Cardiac muscle cell (in vitro differentiated cells and primary cell): Measurements from ENCODE around the gene TACR1. TPM values are rescaled to one million over a fixed set of nuclear protein-coding genes. Genes with fewer than 3 reads are reported as not detected.

Experiments used
- DNase-seq, 2 donors: peaks; one replicate each; pipeline versions ENCODE4 v3.0.0 to v3.0.0-alpha.2; 2010 to 2017; ENCODE audit warnings: low read depth in 1 of 2, low spot score in 1 of 2
- H3K27ac ChIP-seq: fragments of 200-600 bp; sonication (generic); 2 replicates; pipeline ENCODE4 v1.5.1; 2016
- H3K27me3 ChIP-seq: fragments of 200-600 bp; sonication (generic); 2 replicates; pipeline ENCODE4 v1.6.0; 2016; ENCODE audit warnings: control low read depth
- H3K36me3 ChIP-seq: fragments of 200-600 bp; sonication (generic); 2 replicates; pipeline ENCODE4 v1.5.1; 2016; ENCODE audit warnings: control low read depth
- H3K4me1 ChIP-seq: fragments of 200-600 bp; sonication (generic); 2 replicates; pipeline ENCODE4 v1.8.1; 2017; ENCODE audit warnings: low read depth, mild to moderate bottlenecking, mixed run types
- H3K4me3 ChIP-seq: fragments of 200-600 bp; sonication (generic); 2 replicates; pipeline ENCODE4 v1.5.1; 2016; ENCODE audit warnings: mild to moderate bottlenecking
- H3K9me3 ChIP-seq: fragments of 200-600 bp; sonication (generic); 2 replicates; pipeline ENCODE4 v1.5.1; 2017; ENCODE audit warnings: low read depth, mild to moderate bottlenecking, control low read depth
- CTCF ChIP-seq: IDR thresholded peaks from 2 replicates; pipeline ENCODE4 v1.5.1; 2012; ENCODE audit warnings: low read depth, mild to moderate bottlenecking, low read length
- polyA plus RNA-seq: library from polyadenylated mRNA; unstranded; fragments of >200 nt; fragmentation: Nextera tagmentation; extraction: Ambion mirVana; gene quantifications from 2 replicates; pipeline ENCODE4 v1.2.1, GENCODE V29; 2016
- total RNA-seq: library from RNA; depleted of rRNA; stranded (reverse); fragments of >200 nt; gene quantifications from 2 replicates; pipeline ENCODE4 v1.2.3, GENCODE V29; 2016

Gene TACR1
- total and polyA plus RNA-seq, 2 experiments from 2014 or later, result not detected

GRCh38 chr2:75042823-75043222, 156.5 kb downstream of the TACR1 start:
- Histone ChIP-seq H3K4me1 (no peaks in the 10 kb centered on the region), H3K36me3 (no peaks in the 10 kb centered on the region), H3K27me3 (no peaks in the 10 kb centered on the region), H3K27ac (no peak overlapping the region), H3K9me3 (no peaks in the 10 kb centered on the region), H3K4me3 (no peak overlapping the region)
- DNase-seq, result no peak
- no peak for TF ChIP-seq CTCF

- no peaks in the 10 kb centered on the region for H3K36me3 ChIP-seq
These were observed 157.4 kb downstream of the TACR1 start for GRCh38 chr2:75041731-75042600.

GRCh38 chr2:75041226-75041625, 158.1 kb downstream of the TACR1 start:
- Histone ChIP-seq H3K4me1 (no peaks in the 10 kb centered on the region), H3K36me3 (no peaks in the 10 kb centered on the region), H3K9me3 (no peaks in the 10 kb centered on the region), H3K4me3 (no peak overlapping the region), H3K27ac (no peak overlapping the region), H3K27me3 (no peaks in the 10 kb centered on the region)
- no peak for TF ChIP-seq CTCF
- DNase-seq, result peak in 1 of 2 donors; percentile 72

More at GRCh38 chr2:75041731-75042600, 157.4 kb downstream of the TACR1 start:
- no peak for TF ChIP-seq CTCF
- Histone ChIP-seq H3K4me1 (no peaks in the 10 kb centered on the region), H3K27ac (no peak overlapping the region), H3K4me3 (no peak overlapping the region), H3K9me3 (no peaks in the 10 kb centered on the region), H3K27me3 (no peaks in the 10 kb centered on the region)
- no peak for DNase-seq

GRCh38 chr2:75035444-75036353, 163.6 kb downstream of the TACR1 start:
- Histone ChIP-seq H3K9me3 (no peaks in the 10 kb centered on the region), H3K36me3 (no peaks in the 10 kb centered on the region), H3K4me1 (no peaks in the 10 kb centered on the region), H3K27me3 (no peaks in the 10 kb centered on the region), H3K27ac (no peak overlapping the region), H3K4me3 (no peak overlapping the region)
- DNase-seq, result peak in 1 of 2 donors; percentile 90
- TF ChIP-seq CTCF, result no peak

GRCh38 chr2:75033516-75033915, 165.8 kb downstream of the TACR1 start:
- Histone ChIP-seq H3K27ac (no peak overlapping the region), H3K9me3 (no peaks in the 10 kb centered on the region), H3K36me3 (no peaks in the 10 kb centered on the region), H3K4me1 (no peaks in the 10 kb centered on the region), H3K27me3 (no peaks in the 10 kb centered on the region), H3K4me3 (no peak overlapping the region)
- TF ChIP-seq CTCF, result no peak
- no peak for DNase-seq
